Stimulated activated CD4-positive, alpha-beta T cell treated with anti-CD3 and anti-CD28 coated beads, Interleukin-12 subunit alpha, Interleukin-12 subunit beta, amount 100 ng/mL, for 4 hours (primary cell): ENCODE data around the gene IL13RA1.
"Not testable (repeated sequence)": the region's sequence is repeated elsewhere in the genome, so short reads cannot be mapped to it uniquely, and the experiment has no call there.

Source experiments
- DNase-seq: peaks from one replicate; pipeline ENCODE4 v3.0.0-alpha.2; 2020

Gene IL13RA1

DNA sequence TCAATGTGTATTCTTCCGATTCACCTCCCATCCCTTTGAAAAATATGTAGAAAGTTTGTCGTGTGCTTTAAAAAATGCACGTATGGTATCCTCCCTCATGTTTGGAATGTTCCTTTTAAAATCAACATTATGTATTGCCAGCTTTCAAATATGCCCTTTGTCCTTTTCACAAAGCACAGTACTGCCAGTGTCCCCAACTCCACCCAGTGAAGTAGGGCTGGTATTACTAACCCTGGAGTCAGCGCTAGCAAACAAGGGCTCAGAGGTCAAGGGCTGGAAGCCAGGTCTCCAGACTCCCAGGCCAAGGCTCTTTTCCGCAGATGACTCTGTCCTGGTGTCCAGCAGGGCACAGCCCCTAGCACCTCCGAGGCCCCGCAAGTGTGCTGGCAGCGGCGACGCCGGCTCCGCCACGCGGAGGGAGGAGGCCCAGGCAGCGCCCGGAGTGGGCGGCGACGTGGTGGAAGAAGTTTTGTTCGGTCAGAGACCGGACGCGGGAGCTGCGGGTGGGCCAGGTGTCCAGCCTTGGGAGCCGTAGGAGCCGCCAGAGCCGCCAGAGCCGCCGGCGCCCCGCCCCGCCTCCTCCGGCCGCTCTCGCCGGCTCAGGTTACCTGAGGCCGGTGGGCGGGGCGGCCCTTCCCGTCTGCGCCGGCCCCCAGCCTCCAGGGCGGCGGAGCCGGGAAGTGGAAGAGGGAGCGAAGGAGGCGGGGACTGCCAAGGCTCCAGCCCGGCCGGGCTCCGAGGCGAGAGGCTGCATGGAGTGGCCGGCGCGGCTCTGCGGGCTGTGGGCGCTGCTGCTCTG lies at the start of gene IL13RA1:
Gene IL13RA1 (plus strand): TSS at position 720 of the 799 bp plus-strand sequence. CDS start 33 bp downstream, at position 753.
- peak; percentile 8 for DNase-seq

DNA sequence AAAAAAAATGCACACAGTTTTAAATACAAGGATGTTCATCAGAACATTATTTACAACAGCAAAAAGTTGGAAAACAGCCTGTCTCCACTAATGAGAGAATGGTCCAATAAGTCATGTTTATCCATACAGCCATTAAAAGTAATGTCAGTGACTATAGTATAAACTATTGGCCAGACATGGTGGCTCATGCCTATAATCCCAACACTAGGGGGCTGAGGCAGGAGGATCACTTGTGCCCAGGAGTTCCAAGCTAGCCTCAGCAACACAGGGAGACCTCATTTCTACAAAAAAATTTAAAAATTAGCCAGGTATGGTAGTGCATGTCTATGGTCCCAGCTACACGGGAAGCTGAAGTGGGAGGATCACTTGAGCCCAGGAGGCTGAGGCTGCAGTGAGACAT lies 48.1 kb upstream of the IL13RA1 start:
- no peak for DNase-seq

DNA sequence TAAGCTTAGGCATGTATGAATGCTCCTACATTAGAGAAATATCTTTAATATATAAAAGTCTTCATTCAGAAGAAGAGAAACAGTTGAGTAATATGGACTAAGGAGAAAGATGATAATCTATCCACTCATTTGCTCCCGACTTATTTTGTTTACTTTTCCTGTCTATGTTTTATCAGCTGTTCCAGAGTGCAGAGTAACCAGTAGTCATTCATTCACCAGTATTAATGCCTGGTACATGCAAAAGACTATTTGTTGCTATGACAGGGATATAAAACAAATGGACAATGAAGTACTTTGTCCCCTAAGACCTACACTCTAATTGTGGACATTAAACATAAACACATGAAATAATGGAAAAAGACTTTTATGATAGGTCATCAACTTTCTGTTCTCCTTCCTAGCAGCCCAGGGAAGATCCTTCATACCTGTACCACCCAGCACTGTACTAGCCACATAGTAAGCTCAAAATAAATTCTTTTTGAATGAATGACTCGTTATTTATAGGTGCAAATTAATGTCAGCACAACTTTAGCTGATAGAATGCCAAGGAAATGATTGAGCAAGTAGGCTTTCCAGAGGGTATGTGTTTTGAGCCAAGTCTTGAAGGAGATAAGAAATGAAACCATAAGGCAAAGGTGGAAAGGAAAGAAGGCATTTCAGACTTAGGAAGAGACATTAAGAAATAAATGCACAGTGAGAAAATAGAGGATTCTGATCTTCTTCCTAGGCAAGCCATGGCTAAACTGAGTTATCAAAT lies 45.0 kb upstream of the IL13RA1 start:
- DNase-seq = no peak

DNA sequence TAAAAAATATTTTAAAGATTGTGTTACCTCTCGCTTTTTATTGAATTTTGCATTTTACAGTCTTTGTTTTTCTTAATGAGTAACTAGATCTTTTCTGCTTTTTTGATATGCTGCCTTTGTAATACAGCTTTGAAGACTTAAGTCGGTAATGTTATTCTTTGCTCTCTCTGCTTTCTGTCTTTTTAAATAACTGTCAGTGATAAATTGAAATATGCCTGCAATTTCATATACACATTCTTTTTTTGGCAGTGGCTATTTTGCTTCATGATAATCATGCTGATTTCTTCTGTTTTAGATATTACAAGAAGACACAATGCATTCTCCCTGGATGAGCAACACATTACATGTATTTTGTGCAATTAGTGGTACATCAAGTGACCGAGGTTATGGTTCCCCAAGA lies 42.0 kb upstream of the IL13RA1 start:
- DNase-seq = no peak

DNA sequence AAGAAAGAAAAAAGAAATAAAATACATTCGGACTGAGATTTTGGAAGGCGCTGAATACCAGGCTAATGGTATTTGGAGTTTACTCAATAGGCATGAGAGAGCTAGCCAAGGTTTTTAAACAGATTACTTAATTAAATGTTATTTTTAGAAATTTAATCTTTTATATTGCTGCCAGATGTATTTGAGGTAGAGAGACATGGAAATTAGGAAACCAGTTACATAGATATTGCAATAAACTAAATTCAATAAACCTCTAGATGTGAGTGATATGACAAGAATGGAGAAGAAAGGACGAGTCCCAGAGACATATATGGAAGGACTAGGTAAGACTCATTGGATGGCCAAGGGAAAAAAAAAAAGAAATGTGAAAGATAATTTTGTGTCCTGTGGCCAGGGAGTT lies 38.5 kb upstream of the IL13RA1 start:
- DNase-seq = no peak

DNA sequence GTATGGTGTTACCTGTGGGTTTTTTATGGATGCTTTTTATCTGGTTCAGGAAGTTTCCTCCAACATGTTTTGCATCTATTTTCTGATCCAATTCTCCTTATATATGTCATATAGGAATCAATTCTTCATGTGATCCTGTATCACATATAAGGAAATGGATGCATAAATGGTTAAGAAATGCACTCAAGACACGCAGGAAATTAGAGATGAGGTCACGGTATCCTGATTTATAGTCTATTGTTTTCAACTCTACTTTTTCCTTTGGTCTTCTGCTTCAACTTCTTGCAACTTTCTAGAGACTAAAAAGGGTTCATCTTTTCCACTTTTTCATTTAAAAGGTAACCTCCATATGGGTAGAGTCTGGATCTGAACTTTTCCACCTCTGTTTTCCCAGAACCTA lies 33.6 kb upstream of the IL13RA1 start:
- DNase-seq = no peak

DNA sequence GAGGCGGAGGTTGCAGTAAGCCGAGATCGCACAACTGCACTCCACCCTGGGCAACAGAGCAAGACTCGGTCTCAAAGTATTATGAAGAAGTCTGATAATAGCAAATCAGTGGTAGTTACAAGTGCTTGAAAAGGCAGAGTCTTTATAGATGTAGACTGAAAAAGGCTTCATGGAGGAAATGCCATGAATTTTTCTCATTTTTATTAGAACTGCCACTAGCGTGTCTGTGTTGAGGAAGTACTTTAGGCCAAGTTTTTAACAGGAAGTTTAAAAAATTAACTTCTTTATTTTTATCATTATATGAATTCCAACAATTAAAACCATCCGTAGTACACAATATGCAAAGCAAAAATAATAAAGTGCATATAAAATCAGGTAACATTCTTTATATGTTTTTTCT lies 32.8 kb upstream of the IL13RA1 start:
- DNase-seq = no peak

DNA sequence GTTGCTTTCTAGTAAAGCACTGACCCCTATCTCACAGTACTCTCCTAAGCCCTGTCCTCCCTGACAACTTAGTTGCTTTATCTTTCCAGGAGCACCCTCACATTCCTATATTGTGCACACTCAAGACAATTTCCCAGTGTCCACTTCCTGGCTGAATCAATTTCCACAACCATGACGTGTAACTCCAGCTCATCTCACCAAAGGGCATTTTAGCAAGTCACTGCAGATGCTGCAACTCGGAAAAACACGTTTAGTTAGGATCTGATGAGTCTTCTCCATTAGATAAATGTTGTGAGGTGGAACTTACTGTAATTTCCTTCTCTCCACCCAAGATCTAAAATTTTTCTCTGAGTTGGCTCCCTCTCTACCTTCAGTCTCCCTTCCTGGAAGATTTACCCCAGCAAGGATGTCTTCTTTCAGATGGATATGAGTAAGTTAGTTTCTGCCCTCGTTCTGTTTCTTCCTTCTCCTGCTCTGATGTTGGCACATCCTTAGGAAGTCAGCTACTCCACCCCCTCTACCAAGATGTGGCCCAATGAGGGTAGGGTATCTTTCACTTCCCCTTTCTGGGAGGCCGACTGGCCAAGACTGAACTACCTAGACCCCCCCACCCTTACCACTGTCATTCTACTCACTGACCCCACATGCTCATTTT lies 28.8 kb upstream of the IL13RA1 start:
- DNase-seq = no peak

DNA sequence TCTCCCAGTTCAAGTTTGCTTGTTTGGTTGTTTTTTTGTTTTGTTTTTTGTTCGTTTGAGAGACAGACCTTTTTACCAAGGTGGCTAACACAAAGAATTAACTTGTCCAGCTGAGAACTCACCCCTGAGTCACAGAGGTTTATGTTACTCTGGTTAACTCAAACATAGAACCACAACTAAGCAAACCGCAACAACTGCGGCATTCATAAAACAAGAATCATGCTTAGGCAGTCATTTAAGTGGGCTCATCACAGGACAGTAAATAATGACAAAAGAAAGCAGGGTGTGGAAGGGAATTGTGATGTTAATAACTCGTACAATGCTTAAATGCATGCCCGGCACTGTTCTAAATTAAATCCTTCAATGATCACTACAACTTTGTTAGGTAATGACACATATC lies 24.7 kb upstream of the IL13RA1 start:
- DNase-seq = no peak

DNA sequence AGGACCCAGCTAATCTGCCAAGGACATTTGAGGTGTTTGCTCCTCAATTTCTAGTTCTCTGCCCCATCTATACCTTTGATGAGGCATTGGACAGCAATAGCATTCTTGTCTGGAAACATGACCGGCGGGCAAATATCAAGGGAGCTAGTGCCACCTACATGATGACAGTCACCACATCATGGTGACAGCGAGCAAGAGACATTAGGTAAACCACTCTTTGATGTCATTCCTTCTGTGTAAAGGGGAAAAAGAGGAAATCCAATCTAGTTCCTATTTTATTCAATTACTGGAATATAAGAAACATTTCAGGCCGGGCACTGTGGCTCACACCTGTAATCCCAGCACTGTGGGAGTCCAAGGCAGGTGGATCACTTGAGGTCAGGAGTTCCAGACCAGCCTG lies 20.7 kb upstream of the IL13RA1 start:
- DNase-seq = no peak

DNA sequence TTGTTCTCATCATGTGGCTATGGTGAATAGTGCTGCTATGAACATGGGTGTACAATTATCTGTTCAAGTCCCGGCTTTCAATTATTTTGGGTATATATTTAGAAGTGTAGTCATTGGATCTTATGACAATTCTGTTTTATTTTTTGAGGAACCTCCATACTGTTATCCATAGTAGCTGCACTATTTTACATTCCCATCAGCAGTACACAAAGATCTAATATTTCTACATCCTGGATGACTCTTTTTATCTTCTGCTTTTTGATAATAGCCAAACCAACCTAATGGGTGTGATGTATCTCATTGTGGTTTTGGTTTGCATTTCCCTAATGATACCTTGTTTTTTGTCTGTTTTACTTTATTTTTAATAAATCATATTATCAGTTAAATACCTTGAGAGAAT lies 12.9 kb upstream of the IL13RA1 start:
- DNase-seq = no peak

DNA sequence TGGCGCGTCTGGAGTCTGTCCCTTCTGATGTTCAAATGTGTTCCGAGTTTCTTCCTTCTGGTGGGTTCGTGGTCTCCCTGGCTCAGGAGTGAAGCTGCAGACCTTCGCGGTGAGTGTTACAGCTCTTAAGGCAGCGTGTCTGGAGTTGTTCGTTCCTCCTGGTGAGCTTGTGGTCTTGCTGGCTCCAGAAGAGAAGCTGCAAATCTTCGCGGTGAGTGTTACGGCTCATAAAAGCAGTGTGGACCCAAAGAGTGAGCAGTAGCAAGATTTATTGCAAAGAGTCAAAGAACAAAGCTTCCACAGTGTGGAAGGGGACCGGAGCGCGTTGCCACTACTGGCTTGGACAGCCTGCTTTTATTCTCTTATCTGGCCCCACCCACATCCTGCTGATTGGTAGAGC lies 11.5 kb upstream of the IL13RA1 start:
- DNase-seq = not testable (repeated sequence)

DNA sequence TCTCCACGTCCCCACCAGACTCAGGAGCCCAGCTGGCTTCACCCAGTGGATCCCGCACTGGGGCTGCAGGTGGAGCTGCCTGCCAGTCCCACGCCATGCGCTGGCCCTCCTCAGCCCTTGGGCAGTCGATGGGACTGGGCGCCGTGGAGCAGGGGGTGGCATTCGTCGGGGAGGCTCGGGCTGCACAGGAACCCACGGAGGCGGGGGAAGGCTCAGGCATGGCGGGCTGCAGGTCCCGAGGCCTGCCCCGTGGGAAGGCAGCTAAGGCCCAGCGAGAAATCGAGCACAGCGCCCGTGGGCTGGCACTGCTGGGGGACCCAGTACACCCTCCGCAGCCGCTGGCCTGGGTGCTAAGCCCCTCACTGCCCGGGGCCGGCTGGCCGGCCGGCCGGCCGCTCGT lies 10.6 kb upstream of the IL13RA1 start:
- not testable (repeated sequence) for DNase-seq

DNA sequence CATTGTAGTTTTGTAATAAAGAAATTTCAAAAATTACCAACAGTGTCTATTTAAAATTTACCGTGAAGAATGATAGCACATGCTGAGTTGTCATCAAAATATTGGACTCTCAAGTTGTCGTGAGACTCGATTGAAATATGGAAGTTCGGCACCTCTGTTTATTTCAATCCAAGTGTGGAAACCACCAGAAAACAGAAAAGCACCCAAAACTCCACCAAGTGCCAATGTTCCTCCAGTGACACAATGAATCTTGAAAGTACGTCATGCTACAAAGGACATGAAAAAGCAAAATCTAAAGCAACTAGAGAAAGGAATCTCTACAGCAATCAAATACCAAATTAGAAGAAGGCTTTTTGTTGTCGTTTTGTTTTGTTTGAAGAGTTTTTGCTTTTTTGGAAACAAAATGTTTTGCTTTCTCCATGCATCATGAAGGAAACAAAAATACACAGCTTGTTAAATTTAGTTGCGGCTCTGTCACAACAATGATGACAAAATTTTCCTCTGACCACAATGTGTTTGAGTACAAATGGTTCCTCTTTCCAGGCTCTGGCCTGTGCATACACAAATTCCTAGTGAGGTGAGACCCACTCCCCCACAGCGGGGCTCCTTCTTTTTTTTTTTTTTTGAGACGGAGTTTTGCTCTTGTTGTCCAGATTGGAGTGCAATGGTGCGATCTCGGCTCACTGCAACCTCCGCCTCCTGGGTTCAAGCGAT lies 9.6 kb upstream of the IL13RA1 start:
- DNase-seq = no peak

DNA sequence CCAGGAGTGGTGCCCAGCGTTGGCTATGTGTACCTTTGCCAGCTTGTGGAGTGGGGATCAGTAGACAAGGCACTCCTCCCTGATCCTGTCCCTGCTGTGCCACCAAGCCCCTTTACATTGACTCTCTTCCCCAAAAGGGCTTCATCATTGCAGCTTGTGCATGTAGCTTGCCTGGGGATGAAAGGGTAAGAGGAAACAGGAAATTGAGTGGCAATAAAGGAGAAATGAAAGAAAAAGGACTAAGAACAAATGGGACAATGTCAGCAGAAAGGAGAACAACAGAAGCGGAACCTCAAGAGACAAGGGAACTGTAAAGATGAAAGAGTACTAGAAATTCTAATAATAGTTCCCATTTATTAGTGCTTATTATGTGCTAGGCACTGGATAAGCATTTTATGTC lies 8.7 kb upstream of the IL13RA1 start:
- no peak for DNase-seq

DNA sequence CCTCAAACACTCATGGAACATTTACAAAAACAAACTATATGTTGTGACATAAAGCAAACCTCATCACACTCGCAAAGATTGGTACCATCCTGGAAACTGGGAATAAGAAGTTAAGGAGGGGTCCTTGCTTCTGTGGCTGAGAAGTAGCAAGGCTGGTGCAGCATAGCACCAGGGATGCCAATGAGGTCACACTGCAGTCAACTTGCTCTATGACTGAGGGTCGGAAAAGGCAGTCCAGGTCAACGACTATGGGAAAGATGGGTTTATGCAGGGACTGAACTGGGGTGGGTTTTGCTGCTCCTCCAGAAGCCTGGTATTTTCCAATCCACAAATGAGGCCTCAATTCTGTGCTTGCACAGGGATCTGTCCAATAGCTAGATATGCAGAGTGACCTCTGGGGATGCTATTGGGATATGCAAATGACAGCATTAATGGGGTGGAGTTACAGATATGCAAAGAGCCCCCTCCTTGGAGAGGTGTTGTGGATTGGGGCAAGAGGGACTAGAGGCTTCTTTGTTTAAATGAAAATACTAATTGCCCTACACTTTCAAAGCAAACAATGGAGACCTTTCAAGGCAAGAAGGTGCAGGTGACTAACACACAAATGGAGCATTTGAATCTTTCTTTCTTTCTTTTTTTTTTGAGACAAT lies 7.2 kb upstream of the IL13RA1 start:
- no peak for DNase-seq

DNA sequence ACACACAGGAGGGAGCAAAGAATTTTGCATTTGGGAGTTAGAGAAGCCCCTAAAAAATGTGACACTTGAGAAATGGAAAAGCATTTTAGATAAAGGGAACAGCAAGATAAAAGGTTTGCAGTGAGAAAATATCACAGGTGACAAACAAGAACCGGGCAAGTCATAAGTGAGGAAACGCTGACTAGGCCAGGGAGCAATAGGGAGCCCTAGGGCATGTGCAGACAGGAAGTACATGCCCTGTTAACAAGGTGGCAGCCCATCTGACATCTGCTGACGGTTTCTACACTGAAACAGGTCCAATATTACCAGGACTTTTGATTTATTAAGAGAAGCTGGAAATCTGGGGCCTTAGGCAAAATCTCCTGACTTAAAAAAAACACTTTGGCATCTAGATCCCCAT lies 4.0 kb upstream of the IL13RA1 start:
- DNase-seq = no peak

DNA sequence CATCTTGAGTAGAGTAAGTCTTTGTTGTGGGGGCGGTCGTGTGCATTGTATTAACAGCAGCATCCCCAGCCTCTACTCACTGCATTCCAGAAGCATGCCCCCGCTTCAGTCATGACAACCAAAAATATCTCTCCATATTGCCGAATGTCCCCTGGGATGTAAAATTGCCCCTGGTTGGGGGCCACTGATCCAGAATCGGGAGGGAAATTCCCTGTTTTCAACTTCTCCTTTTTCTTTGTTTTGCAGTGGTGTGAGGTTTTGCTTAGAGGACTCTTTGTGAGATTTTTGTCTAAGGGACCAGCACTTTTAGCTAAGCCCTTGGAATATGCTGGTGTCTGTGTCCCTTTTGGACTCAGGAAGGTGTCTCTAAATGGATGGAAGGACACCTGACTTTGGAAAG lies 3.0 kb upstream of the IL13RA1 start:
- DNase-seq = no peak

DNA sequence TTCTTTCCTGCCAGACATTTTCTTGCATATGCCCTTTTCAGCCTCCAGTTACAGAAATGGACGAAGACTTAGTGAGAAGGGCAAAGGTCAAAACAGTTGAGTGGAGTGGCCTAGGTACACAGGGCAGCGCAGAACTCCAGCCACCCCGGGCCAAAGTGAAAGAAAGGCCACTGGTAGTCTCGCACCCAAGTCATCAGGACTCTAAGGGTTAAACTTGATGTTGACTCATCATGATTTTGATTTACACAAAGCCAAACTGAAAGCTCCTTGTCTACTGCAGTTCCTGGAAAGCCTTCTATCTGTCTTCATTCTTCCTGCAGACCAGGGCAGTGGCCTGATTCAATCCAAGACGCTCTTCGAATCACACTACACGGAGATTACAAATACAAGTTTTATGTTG lies 2.6 kb upstream of the IL13RA1 start:
- no peak for DNase-seq

DNA sequence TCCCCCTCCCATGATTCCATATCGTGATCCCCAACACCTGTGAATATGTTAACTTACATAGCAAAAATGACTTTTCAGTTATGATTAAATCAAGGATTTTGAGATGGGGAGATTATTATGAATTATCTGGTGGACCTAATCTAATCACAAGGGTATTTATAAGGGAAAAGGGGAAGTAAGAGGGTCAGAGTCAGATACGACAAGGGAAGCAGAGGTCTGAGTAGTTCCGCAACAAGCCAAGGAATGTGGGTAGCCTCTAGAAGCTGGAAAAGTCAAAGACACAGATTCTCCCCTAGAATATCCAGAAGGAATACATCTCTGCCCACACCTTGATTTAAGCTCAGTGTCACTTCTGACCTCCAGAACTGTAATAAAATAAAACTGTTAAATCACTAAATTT lies 1.0 kb upstream of the IL13RA1 start:
- DNase-seq = no peak

DNA sequence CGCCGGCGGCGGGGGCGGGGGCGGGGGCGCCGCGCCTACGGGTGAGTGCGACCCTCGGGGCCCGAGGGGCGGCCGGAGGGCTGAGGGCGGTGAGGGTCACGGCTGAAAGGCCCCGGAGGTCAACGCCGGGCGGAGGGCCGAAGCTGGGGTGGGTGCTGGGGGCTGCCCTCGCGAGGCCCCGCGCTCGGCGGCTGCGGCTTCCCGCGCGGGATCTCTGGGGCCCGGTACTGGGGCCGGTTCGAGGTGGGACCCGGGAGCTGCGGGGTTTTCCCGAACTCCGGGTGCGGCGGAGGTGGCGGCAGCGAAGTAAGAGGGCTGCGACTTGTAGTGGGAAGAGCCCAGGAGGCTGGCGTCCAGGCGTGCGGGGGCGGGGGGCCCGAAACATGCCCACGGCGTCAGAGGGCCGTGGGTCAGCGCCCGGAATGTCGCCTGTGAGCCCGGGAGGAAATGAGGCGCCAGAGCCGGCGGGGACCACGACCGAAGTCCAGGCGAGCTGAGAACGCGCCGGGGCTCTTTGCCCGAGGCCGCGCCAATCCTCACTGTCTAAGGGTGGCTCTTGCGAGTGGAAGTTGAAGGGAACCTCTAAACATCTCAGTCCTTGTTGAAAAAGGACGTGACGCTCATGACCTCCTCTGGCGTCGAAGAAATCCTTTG lies 407 bp downstream of the IL13RA1 start:
- no peak for DNase-seq

DNA sequence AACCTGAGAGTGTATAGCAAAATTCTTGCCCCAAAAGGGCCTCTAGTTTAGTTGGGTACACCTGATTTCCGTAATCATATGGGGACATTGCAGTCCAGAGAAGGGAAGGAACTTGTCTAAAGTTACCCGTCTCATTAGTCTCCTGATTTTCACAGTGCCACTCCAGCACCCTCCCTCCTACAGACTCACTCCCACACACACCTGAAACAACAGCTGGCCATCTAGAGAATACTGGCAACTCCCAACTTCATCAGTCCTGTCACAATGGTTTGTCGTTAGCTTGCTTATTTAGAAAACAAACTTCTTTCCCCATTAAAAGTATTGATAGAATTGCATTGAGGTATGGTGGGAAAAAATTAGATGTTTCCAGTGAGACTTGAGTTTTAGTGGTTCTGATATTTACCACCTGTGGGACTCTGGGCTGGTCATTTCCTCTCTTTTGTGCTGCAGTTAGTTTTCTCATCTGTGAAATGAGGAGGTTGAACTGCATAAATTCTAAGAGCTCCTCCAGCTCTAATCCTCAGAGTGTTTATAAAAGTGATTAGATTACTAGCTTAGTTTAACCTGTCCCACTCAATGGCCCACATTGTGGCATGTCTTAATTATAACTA lies 1.7 kb downstream of the IL13RA1 start:
- no peak for DNase-seq
